ENCODE results near the gene TNPO2. TPM values are rescaled to one million over a fixed set of nuclear protein-coding genes. Genes with fewer than 3 reads are reported as not detected.
"Not testable (repeated sequence)": the region's sequence is repeated elsewhere in the genome, so short reads cannot be mapped to it uniquely, and the experiment has no call there.

TNPO2 gene
- polyA plus RNA-seq, 6 donors from 2014 or later, result 1.7 to 3.5 (median 2.7) TPM; not detected in 1

GRCh38 chr19:12695096-12695495 is 28.6 kb downstream of the TNPO2 start:
- H3K4me1 Mint-ChIP-seq, result peaks cover 4 to 12% (median 5%) of the 10 kb centered on the region in 3 donors
- H3K4me3 Mint-ChIP-seq, result peak overlapping the region in 7 of 8 donors; percentile 6 to 95 (median 64)
- H3K36me3 Mint-ChIP-seq, result no peaks in the 10 kb centered on the region
- H3K27ac Mint-ChIP-seq, result no peak overlapping the region
- no peaks in the 10 kb centered on the region for H3K9me3 Mint-ChIP-seq
- H3K27me3 Mint-ChIP-seq, result no peaks in the 10 kb centered on the region
- ATAC-seq (ENCODE audit: low read depth in 2 of 2) (no peak), DNase-seq (no peak)

- H3K9me3 Mint-ChIP-seq, result no peaks in the 10 kb centered on the region
- H3K27ac Mint-ChIP-seq, result no peak overlapping the region
- no peaks in the 10 kb centered on the region for H3K27me3 Mint-ChIP-seq
- ATAC-seq (ENCODE audit: low read depth in 2 of 2) (no peak), DNase-seq (no peak)
- H3K36me3 Mint-ChIP-seq, result no peaks in the 10 kb centered on the region
- peak overlapping the region in 3 of 8 donors; percentile 16 to 95 (median 64) for H3K4me3 Mint-ChIP-seq
- H3K4me1 Mint-ChIP-seq, result peaks cover 4 to 12% (median 5%) of the 10 kb centered on the region in 3 donors
These were observed 29.1 kb downstream of the TNPO2 start for GRCh38 chr19:12694641-12695040.

- Mint-ChIP-seq H3K36me3 (no peaks in the 10 kb centered on the region), H3K4me3 (no peak overlapping the region), H3K27me3 (no peaks in the 10 kb centered on the region), H3K4me1 (peaks cover under 1 to 10% (median 5%) of the 10 kb centered on the region in 3 donors), H3K27ac (no peak overlapping the region), H3K9me3 (no peaks in the 10 kb centered on the region)
- ATAC-seq (ENCODE audit: low read depth in 2 of 2), result no peak
- no peak for DNase-seq
These were observed 30.8 kb downstream of the TNPO2 start for GRCh38 chr19:12692960-12693359.

GRCh38 chr19:12689581-12690216 is 34.0 kb downstream of the TNPO2 start:
- ATAC-seq (ENCODE audit: low read depth in 2 of 2), result no peak

GRCh38 chr19:12689012-12689411 is 34.7 kb downstream of the TNPO2 start:
- peaks cover 0 to under 1% (median 0%) of the 10 kb centered on the region in 3 donors for H3K4me1 Mint-ChIP-seq
- no peaks in the 10 kb centered on the region for H3K9me3 Mint-ChIP-seq
- H3K27ac Mint-ChIP-seq, result no peak overlapping the region
- H3K4me3 Mint-ChIP-seq, result no peak overlapping the region
- H3K27me3 Mint-ChIP-seq, result no peaks in the 10 kb centered on the region
- H3K36me3 Mint-ChIP-seq, result no peaks in the 10 kb centered on the region
- no peak for ATAC-seq (ENCODE audit: low read depth in 2 of 2)
- DNase-seq, result no peak

More at GRCh38 chr19:12689581-12690216, 34.0 kb downstream of the TNPO2 start:
- H3K27me3 Mint-ChIP-seq, result no peaks in the 10 kb centered on the region
- no peak for DNase-seq
- H3K4me1 Mint-ChIP-seq, result no peaks in the 10 kb centered on the region
- no peaks in the 10 kb centered on the region for H3K9me3 Mint-ChIP-seq
- no peak overlapping the region for H3K4me3 Mint-ChIP-seq
- no peak overlapping the region for H3K27ac Mint-ChIP-seq
- H3K36me3 Mint-ChIP-seq, result no peaks in the 10 kb centered on the region

DNA sequence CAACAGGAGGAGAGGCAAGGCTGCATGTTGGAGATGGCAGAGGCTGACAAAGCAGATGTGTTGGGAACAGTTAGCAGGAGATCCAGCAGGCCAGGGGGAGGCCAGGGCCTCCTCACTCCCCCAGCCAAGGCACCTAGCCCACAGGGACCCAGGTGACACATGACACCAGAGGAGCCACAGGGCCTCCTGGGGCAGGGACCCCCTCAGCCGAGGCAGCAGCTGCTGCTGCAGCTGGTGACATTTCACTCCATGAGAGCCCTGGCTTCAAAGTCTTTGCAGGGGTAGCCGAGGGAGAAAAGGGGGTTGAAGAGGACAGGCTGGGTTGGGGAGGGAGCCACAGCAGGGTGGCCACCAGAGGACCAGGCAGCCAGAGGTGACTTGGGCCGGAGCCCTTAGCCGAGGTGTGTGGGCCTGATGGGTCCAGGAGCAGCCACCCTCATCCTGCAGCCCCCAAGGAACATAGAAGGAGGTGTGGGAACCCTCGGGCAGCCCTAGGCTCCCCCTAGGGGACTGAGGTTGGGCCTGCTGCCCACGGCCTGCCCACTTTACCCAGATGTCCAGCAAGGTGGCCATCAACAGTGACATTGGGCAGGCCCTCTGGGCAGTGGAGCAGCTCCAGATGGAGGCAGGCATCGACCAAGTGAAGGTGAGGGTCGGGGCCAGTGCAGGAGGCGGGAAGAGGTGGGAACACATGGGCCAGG is 36.1 kb downstream of the TNPO2 start, which contains the start of gene GNG14:
TSS of gene GNG14 (plus strand) at position 503 of the 701 bp plus-strand sequence. CDS start at position 554, 51 bp downstream.
- Mint-ChIP-seq H3K27ac (no peak within 1 kb of the TSS), H3K4me3 (no peak within 1 kb of the TSS), H3K27me3 (no peaks in the 10 kb centered on the region), H3K4me1 (peaks cover 0 to 3% (median 0%) of the 10 kb centered on the region in 3 donors), H3K36me3 (no peaks in the 10 kb centered on the region), H3K9me3 (no peaks in the 10 kb centered on the region)
- ATAC-seq (ENCODE audit: low read depth in 2 of 2) (no peak), DNase-seq (no peak)

GRCh38 chr19:12685831-12686230 is 37.9 kb downstream of the TNPO2 start:
- Mint-ChIP-seq H3K36me3 (no peaks in the 10 kb centered on the region), H3K4me3 (no peak overlapping the region), H3K27me3 (no peaks in the 10 kb centered on the region), H3K9me3 (no peaks in the 10 kb centered on the region), H3K4me1 (peaks cover 6 to 13% (median 9%) of the 10 kb centered on the region in 3 donors), H3K27ac (no peak overlapping the region)
- no peak for DNase-seq
- ATAC-seq (ENCODE audit: low read depth in 2 of 2), result no peak

- H3K27me3 Mint-ChIP-seq, result no peaks in the 10 kb centered on the region
- peak within 1 kb of the TSS; percentile 85 to 99 (median 97) for H3K27ac Mint-ChIP-seq
- peaks cover 0 to 7% of the 10 kb centered on the region in 2 donors for H3K36me3 Mint-ChIP-seq
- peaks cover 29% of the 10 kb centered on the region in 3 donors for H3K4me1 Mint-ChIP-seq
- DNase-seq (peak; percentile 90), ATAC-seq (ENCODE audit: low read depth in 2 of 2) (peak; percentile 79 to 80)
- H3K4me3 Mint-ChIP-seq, result peak within 1 kb of the TSS; percentile 92 to 99 (median 95)
- H3K9me3 Mint-ChIP-seq, result no peaks in the 10 kb centered on the region
These were observed 42.4 kb downstream of the TNPO2 start, which contains the start of gene DHPS for GRCh38 chr19:12681074-12681987. DHPS (minus strand) TSS chr19:12681880; CDS start chr19:12681766, 114 bp downstream.

DNA sequence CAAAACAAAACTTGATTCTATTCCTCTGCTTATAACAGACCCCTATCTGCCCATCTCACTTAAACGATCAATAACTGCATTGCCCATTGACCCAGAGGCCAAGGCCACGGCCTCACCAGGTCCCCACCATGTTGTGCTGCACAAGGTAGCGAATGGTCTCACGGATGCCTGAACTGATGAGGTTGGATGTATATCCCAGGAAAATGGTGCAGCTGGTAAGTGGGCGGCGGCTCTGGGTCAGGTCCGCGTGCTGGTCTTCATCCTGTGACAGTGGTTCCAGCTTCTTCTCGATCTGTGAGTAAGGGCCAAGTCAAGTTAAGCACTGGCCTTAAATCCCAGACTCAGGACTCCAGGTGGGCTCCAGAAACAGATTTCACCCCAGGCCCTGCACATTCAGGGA is 43.7 kb downstream of the TNPO2 start:
- peaks cover 32% of the 10 kb centered on the region in 3 donors for H3K4me1 Mint-ChIP-seq
- DNase-seq (no peak), ATAC-seq (ENCODE audit: low read depth in 2 of 2) (no peak)
- H3K36me3 Mint-ChIP-seq, result peaks cover 0 to 7% of the 10 kb centered on the region in 2 donors
- peak overlapping the region; percentile 12 to 99 (median 58) for H3K4me3 Mint-ChIP-seq
- H3K27ac Mint-ChIP-seq, result peak overlapping the region in 1 of 6 donors; percentile 57
- no peaks in the 10 kb centered on the region for H3K27me3 Mint-ChIP-seq
- H3K9me3 Mint-ChIP-seq, result no peaks in the 10 kb centered on the region

- DNase-seq; H3K9me3 Mint-ChIP-seq; H3K27me3 Mint-ChIP-seq; H3K27ac Mint-ChIP-seq; ATAC-seq (ENCODE audit: low read depth in 2 of 2): not testable (repeated sequence)
- peaks cover 0 to 16% of the 10 kb centered on the region in 2 donors for H3K36me3 Mint-ChIP-seq
- H3K4me1 Mint-ChIP-seq, result peaks cover 32 to 45% (median 35%) of the 10 kb centered on the region in 3 donors
- H3K4me3 Mint-ChIP-seq, result peak overlapping the region in 1 of 8 donors; percentile 63
These were observed 45.7 kb downstream of the TNPO2 start for GRCh38 chr19:12678039-12678438.

GRCh38 chr19:12676928-12677327 is 46.8 kb downstream of the TNPO2 start:
- no peaks in the 10 kb centered on the region for H3K9me3 Mint-ChIP-seq
- H3K4me1 Mint-ChIP-seq, result peaks cover 37 to 50% (median 39%) of the 10 kb centered on the region in 3 donors
- no peak for ATAC-seq (ENCODE audit: low read depth in 2 of 2)
- peak overlapping the region in 2 of 8 donors; percentile 47 to 67 for H3K4me3 Mint-ChIP-seq
- DNase-seq, result no peak
- H3K27me3 Mint-ChIP-seq, result no peaks in the 10 kb centered on the region
- H3K27ac Mint-ChIP-seq, result peak overlapping the region in 5 of 6 donors; percentile 9 to 70 (median 32)
- peaks cover 0 to 16% of the 10 kb centered on the region in 2 donors for H3K36me3 Mint-ChIP-seq

DNA sequence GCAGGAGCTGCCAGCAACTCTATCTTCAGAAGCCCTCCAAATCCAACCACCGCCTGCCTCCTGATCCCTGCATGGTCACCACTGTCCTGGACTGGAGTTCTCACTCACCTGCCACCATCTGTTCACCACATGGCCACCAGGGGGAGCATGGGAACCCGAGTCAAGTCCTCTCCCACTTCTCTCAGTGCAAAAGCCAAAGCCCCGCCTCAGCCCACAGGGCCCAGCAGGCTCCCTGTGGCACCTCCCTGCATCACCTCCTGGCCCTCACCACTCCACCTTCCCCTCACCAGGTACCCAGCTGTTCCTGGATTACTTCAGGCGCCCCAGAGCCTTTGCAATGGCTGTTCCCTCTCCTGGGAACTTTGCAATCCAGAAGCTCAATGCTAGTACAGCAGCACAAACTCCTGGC is 47.3 kb downstream of the TNPO2 start:
- Mint-ChIP-seq H3K27me3 (no peaks in the 10 kb centered on the region), H3K9me3 (no peaks in the 10 kb centered on the region), H3K4me3 (peak overlapping the region in 1 of 8 donors; percentile 67)

GRCh38 chr19:12675940-12676339 is 47.8 kb downstream of the TNPO2 start:
- H3K9me3 Mint-ChIP-seq, result no peaks in the 10 kb centered on the region
- H3K4me1 Mint-ChIP-seq, result peaks cover 33 to 45% (median 35%) of the 10 kb centered on the region in 3 donors
- H3K27ac Mint-ChIP-seq, result no peak overlapping the region
- H3K27me3 Mint-ChIP-seq, result no peaks in the 10 kb centered on the region
- DNase-seq, result no peak
- H3K36me3 Mint-ChIP-seq, result peaks cover 0 to 16% of the 10 kb centered on the region in 2 donors
- peak overlapping the region in 1 of 8 donors; percentile 67 for H3K4me3 Mint-ChIP-seq
- ATAC-seq (ENCODE audit: low read depth in 2 of 2), result no peak

More for the DNA sequence above, 47.3 kb downstream of the TNPO2 start:
- Mint-ChIP-seq H3K36me3 (peaks cover 0 to 16% of the 10 kb centered on the region in 2 donors), H3K27ac (peak overlapping the region; percentile 17 to 95 (median 60)), H3K4me1 (peaks cover 37 to 50% (median 39%) of the 10 kb centered on the region in 3 donors)
- ATAC-seq (ENCODE audit: low read depth in 2 of 2) (peak; percentile 29 to 44), DNase-seq (peak; percentile 74)

Measured in naive B cell (primary cell).